ENCODE measurements around the gene CFAP58.
"Not testable (repeated sequence)": the region's sequence is repeated elsewhere in the genome, so short reads cannot be mapped to it uniquely, and the experiment has no call there.

CFAP58 gene

GRCh38 chr10:104441329-104442000 lies 87.8 kb downstream of the CFAP58 start:
- no peak for DNase-seq

- DNase-seq, result no peak
Observed at GRCh38 chr10:104445359-104445758, 91.7 kb downstream of the CFAP58 start.

- no peak for DNase-seq
Observed at GRCh38 chr10:104446151-104446550, 92.5 kb downstream of the CFAP58 start.

GRCh38 chr10:104447331-104447730 lies 93.7 kb downstream of the CFAP58 start:
- no peak for DNase-seq

- DNase-seq, result no peak
Observed at GRCh38 chr10:104447906-104448305, 94.3 kb downstream of the CFAP58 start.

GRCh38 chr10:104449391-104449790 lies 95.8 kb downstream of the CFAP58 start:
- DNase-seq, result no peak

GRCh38 chr10:104450490-104450889 lies 96.9 kb downstream of the CFAP58 start:
- DNase-seq, result no peak

- no peak for DNase-seq
Observed at GRCh38 chr10:104450954-104451353, 97.3 kb downstream of the CFAP58 start.

- DNase-seq, result no peak
Observed at GRCh38 chr10:104452977-104453376, 99.3 kb downstream of the CFAP58 start.

GRCh38 chr10:104456802-104457542 lies 103.3 kb downstream of the CFAP58 start:
- no peak for DNase-seq

GRCh38 chr10:104457543-104457828 lies 103.9 kb downstream of the CFAP58 start:
- DNase-seq, result no peak

GRCh38 chr10:104465575-104465974 lies 111.9 kb downstream of the CFAP58 start:
- DNase-seq, result not testable (repeated sequence)

GRCh38 chr10:104468818-104469217 lies 115.2 kb downstream of the CFAP58 start:
- not testable (repeated sequence) for DNase-seq

GRCh38 chr10:104472505-104472904 lies 118.9 kb downstream of the CFAP58 start:
- DNase-seq, result no peak

- DNase-seq, result no peak
Observed at GRCh38 chr10:104472957-104473745, 119.5 kb downstream of the CFAP58 start.

GRCh38 chr10:104478380-104478779 lies 124.7 kb downstream of the CFAP58 start:
- no peak for DNase-seq

- DNase-seq, result no peak
Observed at GRCh38 chr10:104479906-104480593, 126.4 kb downstream of the CFAP58 start.

GRCh38 chr10:104480797-104481196 lies 127.2 kb downstream of the CFAP58 start:
- no peak for DNase-seq

- DNase-seq, result no peak
Observed at GRCh38 chr10:104483582-104483981, 129.9 kb downstream of the CFAP58 start.

- DNase-seq, result no peak
Observed at GRCh38 chr10:104485632-104486031, 132.0 kb downstream of the CFAP58 start.

- no peak for DNase-seq
Observed at GRCh38 chr10:104486803-104487202, 133.2 kb downstream of the CFAP58 start.

GRCh38 chr10:104487794-104488438 lies 134.3 kb downstream of the CFAP58 start:
- DNase-seq, result no peak

GRCh38 chr10:104488439-104488832 lies 134.8 kb downstream of the CFAP58 start:
- DNase-seq, result no peak
